ENCODE results near the gene AMBRA1.
"Not testable (repeated sequence)": the region's sequence is repeated elsewhere in the genome, so short reads cannot be mapped to it uniquely, and the experiment has no call there.

Gene AMBRA1

DNA sequence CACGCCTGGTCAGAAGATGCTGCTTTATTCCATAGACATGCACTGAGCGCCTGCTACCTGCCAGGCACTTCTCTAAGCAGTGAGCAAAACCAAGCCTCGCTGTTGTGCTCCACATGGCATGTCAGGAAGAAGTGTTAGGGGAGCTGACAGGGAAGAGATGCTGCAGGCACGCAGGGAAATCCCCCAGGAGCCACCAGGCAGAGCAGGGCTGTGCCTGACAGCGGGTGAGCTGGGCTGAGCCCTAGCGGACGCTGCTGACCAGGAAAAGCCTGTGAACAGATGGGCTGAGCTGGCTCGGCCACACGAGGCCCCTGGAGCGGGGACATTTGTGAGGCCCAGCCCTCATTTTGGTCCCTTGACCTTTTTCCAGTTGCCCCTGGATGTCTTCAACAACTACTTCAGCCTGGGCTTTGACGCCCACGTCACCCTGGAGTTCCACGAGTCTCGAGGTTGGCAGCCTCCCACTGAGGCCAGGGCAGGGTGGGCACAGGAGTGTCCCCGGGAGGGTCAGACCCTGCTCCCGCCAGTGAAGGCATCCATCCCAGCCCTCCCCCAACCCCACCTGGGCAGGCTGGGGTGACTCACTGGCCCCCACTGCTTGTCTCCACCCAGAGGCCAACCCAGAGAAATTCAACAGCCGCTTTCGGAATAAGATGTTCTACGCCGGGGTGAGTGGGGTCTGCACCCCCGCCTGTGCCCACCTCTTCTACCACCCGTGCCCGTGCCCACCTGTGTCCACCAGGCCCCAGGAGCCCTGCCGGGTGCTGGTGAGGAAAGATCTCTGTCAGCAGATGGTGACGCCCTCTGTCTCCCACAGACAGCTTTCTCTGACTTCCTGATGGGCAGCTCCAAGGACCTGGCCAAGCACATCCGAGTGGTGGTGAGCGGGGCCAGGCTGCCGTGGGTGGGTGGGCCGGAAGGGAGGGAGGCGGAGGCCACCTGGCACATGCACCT lies 219.8 kb downstream of the AMBRA1 start:
- H3K9me3 Mint-ChIP-seq, result no peaks in the 10 kb centered on the region
- ATAC-seq (replicated peaks) (no peak), DNase-seq (no peak)
- peaks cover 2 to 3% of the 10 kb centered on the region in 2 donors for H3K4me1 Mint-ChIP-seq
- peaks cover 42 to 51% of the 10 kb centered on the region in 2 donors for H3K36me3 Mint-ChIP-seq
- no peak overlapping the region for H3K27ac Mint-ChIP-seq
- H3K27me3 Mint-ChIP-seq, result no peaks in the 10 kb centered on the region
- no peak overlapping the region for H3K4me3 Mint-ChIP-seq

GRCh38 chr11:46372501-46372900 lies 221.3 kb downstream of the AMBRA1 start:
- not testable (repeated sequence) for H3K27ac Mint-ChIP-seq; ATAC-seq (replicated peaks); DNase-seq; H3K4me1 Mint-ChIP-seq; H3K4me3 Mint-ChIP-seq; H3K9me3 Mint-ChIP-seq; H3K27me3 Mint-ChIP-seq
- peaks cover 47 to 52% of the 10 kb centered on the region in 2 donors for H3K36me3 Mint-ChIP-seq

DNA sequence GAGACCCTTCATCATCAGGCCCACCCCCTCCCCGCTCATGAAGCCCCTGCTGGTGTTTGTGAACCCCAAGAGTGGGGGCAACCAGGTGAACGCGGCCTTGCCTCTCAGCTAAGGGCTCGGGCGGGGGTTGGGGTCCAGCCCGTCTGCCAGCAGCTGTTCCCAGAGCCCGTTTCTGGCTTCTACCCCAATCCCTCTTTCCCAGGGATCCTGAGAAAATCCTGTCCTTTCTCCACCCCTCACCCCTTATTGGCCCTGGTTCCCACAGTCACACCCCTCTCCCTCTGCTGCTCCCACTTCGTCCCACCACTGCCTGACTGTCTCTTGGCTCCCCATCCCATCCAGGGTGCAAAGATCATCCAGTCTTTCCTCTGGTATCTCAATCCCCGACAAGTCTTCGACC lies 221.7 kb downstream of the AMBRA1 start:
- H3K36me3 Mint-ChIP-seq, result peaks cover 44 to 51% of the 10 kb centered on the region in 2 donors
- no peaks in the 10 kb centered on the region for H3K27me3 Mint-ChIP-seq
- no peak for DNase-seq
- H3K4me3 Mint-ChIP-seq, result no peak overlapping the region
- no peak for ATAC-seq (replicated peaks)
- H3K27ac Mint-ChIP-seq, result no peak overlapping the region
- H3K9me3 Mint-ChIP-seq, result no peaks in the 10 kb centered on the region
- H3K4me1 Mint-ChIP-seq, result peaks cover 8 to 14% of the 10 kb centered on the region in 2 donors

DNA sequence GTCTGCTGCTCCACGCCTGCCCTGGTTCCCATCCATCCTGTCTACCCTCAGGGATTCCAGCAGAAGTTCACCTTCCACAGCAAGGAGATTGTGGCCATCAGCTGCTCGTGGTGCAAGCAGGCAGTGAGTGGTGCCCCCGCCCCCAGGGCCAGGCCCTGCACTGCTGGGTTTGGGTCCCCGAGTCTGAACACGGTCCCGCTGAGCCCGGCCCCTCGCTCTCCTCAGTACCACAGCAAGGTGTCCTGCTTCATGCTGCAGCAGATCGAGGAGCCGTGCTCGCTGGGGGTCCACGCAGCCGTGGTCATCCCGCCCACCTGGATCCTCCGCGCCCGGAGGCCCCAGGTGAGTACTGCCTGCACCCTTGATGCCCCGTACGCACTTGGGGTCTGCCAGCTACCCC lies 222.6 kb downstream of the AMBRA1 start:
- ATAC-seq (replicated peaks); H3K9me3 Mint-ChIP-seq; H3K4me3 Mint-ChIP-seq; H3K27ac Mint-ChIP-seq; H3K27me3 Mint-ChIP-seq; DNase-seq: not testable (repeated sequence)
- H3K36me3 Mint-ChIP-seq, result peaks cover 38 to 44% of the 10 kb centered on the region in 2 donors
- peaks cover 9 to 16% of the 10 kb centered on the region in 2 donors for H3K4me1 Mint-ChIP-seq

- ATAC-seq (replicated peaks) (no peak), DNase-seq (no peak)
- Mint-ChIP-seq H3K36me3 (peaks cover 31 to 41% of the 10 kb centered on the region in 2 donors), H3K9me3 (no peaks in the 10 kb centered on the region), H3K4me1 (peaks cover 9 to 16% of the 10 kb centered on the region in 2 donors), H3K27ac (no peak overlapping the region), H3K27me3 (no peaks in the 10 kb centered on the region), H3K4me3 (no peak overlapping the region)
These were observed 223.6 kb downstream of the AMBRA1 start for GRCh38 chr11:46370253-46370652.

- Mint-ChIP-seq H3K27ac (no peak overlapping the region), H3K4me3 (no peak overlapping the region), H3K4me1 (peaks cover 9 to 16% of the 10 kb centered on the region in 2 donors), H3K9me3 (no peaks in the 10 kb centered on the region), H3K27me3 (no peaks in the 10 kb centered on the region), H3K36me3 (peaks cover 28 to 35% of the 10 kb centered on the region in 2 donors)
- ATAC-seq (replicated peaks), result peak; percentile 73 to 81
- DNase-seq, result no peak
These were observed 224.2 kb downstream of the AMBRA1 start for GRCh38 chr11:46369458-46370152.

GRCh38 chr11:46367916-46368267 lies 225.9 kb downstream of the AMBRA1 start:
- Mint-ChIP-seq H3K4me3 (no peak overlapping the region), H3K27ac (no peak overlapping the region), H3K4me1 (peaks cover 11 to 20% of the 10 kb centered on the region in 2 donors), H3K27me3 (no peaks in the 10 kb centered on the region), H3K9me3 (no peaks in the 10 kb centered on the region), H3K36me3 (peaks cover 23 to 30% of the 10 kb centered on the region in 2 donors)
- DNase-seq, result no peak
- ATAC-seq (replicated peaks), result peak in 1 of 2 donors; percentile 4

- Mint-ChIP-seq H3K4me3 (no peak overlapping the region), H3K36me3 (peaks cover 23 to 25% of the 10 kb centered on the region in 2 donors), H3K27me3 (no peaks in the 10 kb centered on the region), H3K27ac (no peak overlapping the region), H3K9me3 (no peaks in the 10 kb centered on the region), H3K4me1 (peaks cover 13 to 25% of the 10 kb centered on the region in 2 donors)
- peak; percentile 84 to 89 for ATAC-seq (replicated peaks)
- peak; percentile 43 for DNase-seq
These were observed 226.4 kb downstream of the AMBRA1 start for GRCh38 chr11:46367244-46367915.

DNA sequence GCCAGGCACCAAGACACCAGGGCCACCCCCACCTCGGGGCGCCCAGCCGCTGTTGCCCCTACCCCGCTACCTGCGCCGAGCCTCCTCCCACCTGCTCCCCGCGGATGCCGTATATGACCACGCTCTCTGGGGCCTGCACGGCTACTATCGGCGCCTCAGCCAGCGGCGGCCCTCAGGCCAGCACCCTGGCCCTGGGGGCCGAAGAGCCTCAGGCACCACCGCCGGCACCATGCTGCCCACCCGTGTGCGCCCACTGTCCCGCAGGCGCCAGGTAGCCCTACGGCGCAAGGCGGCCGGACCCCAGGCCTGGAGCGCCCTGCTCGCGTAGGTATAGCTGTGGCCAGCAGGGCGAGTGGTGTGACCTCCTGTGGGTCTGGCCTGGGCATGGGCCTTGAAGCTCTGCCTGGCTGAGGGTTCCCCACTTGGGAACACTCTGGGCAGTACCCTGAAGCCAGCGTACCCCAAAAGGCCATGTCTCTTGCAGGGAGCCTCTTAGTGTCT lies 227.1 kb downstream of the AMBRA1 start:
- Mint-ChIP-seq H3K9me3 (no peaks in the 10 kb centered on the region), H3K4me3 (no peak overlapping the region), H3K27me3 (no peaks in the 10 kb centered on the region), H3K4me1 (peaks cover 17 to 31% of the 10 kb centered on the region in 2 donors), H3K36me3 (peaks cover 22 to 23% of the 10 kb centered on the region in 2 donors), H3K27ac (no peak overlapping the region)
- DNase-seq, result no peak
- ATAC-seq (replicated peaks), result no peak

DNA sequence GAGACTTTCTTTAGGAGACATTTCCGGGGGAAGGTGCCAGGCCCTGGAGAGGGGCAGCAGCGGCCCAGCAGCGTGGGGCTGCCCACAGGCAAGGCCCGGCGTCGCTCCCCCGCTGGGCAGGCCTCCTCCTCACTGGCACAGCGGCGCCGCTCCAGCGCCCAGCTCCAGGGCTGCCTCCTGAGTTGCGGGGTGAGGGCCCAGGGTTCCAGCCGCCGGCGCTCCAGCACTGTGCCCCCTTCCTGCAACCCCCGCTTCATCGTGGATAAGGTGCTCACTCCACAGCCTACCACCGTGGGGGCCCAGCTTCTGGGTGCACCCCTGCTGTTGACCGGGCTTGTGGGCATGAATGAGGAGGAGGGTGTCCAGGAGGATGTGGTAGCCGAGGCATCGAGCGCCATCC lies 227.6 kb downstream of the AMBRA1 start:
- Mint-ChIP-seq H3K9me3 (no peaks in the 10 kb centered on the region), H3K36me3 (peaks cover 22 to 23% of the 10 kb centered on the region in 2 donors), H3K27ac (no peak overlapping the region), H3K4me3 (no peak overlapping the region), H3K27me3 (no peaks in the 10 kb centered on the region), H3K4me1 (peaks cover 20 to 36% of the 10 kb centered on the region in 2 donors)
- DNase-seq, result no peak
- ATAC-seq (replicated peaks), result no peak

DNA sequence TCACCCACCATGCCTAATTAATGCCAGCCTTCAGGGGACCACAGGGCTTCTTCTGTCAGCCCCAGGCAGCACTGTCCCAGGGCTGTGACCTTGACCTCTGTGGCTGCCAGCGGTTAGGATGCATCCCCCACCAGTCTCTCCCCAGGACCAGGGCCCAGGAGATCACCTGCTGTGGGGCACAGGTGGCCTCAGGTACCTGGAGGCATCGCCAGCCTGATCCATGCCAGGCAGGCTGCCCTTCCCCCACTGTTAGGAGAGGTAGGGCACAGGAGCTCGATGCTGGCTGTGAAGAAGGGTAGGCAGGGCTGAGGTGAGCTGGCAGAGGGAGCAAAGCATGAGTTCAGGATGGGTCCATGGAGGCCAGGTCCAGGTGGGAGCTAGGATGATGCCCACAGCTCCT lies 229.0 kb downstream of the AMBRA1 start:
- no peaks in the 10 kb centered on the region for H3K9me3 Mint-ChIP-seq

GRCh38 chr11:46364056-46364455 lies 229.8 kb downstream of the AMBRA1 start:
- Mint-ChIP-seq H3K27me3 (no peaks in the 10 kb centered on the region), H3K36me3 (peaks cover 10 to 12% of the 10 kb centered on the region in 2 donors), H3K4me3 (no peak overlapping the region), H3K4me1 (peaks cover 23 to 43% of the 10 kb centered on the region in 2 donors), H3K27ac (no peak overlapping the region), H3K9me3 (no peaks in the 10 kb centered on the region)
- ATAC-seq (replicated peaks) (no peak), DNase-seq (no peak)

More for the DNA sequence above, 229.0 kb downstream of the AMBRA1 start:
- Mint-ChIP-seq H3K36me3 (peaks cover 14 to 18% of the 10 kb centered on the region in 2 donors), H3K27me3 (no peaks in the 10 kb centered on the region), H3K4me3 (no peak overlapping the region), H3K27ac (no peak overlapping the region), H3K4me1 (peaks cover 26 to 45% of the 10 kb centered on the region in 2 donors)
- no peak for ATAC-seq (replicated peaks)
- no peak for DNase-seq

- Mint-ChIP-seq H3K9me3 (no peaks in the 10 kb centered on the region), H3K4me1 (peaks cover 21 to 38% of the 10 kb centered on the region in 2 donors), H3K4me3 (no peak overlapping the region), H3K27me3 (no peaks in the 10 kb centered on the region), H3K27ac (no peak overlapping the region), H3K36me3 (peaks cover 7% of the 10 kb centered on the region in 2 donors)
- DNase-seq (no peak), ATAC-seq (replicated peaks) (no peak)
These were observed 230.3 kb downstream of the AMBRA1 start for GRCh38 chr11:46363455-46364005.

GRCh38 chr11:46363031-46363407 lies 230.8 kb downstream of the AMBRA1 start:
- Mint-ChIP-seq H3K4me3 (no peak overlapping the region), H3K36me3 (peaks cover 3% of the 10 kb centered on the region in 2 donors), H3K4me1 (peaks cover 21 to 36% of the 10 kb centered on the region in 2 donors), H3K27ac (no peak overlapping the region), H3K9me3 (no peaks in the 10 kb centered on the region), H3K27me3 (no peaks in the 10 kb centered on the region)
- DNase-seq, result no peak
- ATAC-seq (replicated peaks), result no peak

All from stimulated activated naive B cell treated with anti-CD40 and anti-IgM and Interleukin-4, amounts not matched to agents 10 μg/mL and 1 μg/mL and 100 μg/mL, for 72 hours (primary cell).